Endodermal cell (in vitro differentiated cells): ENCODE results near the gene PLEKHG4. TPM values are rescaled to one million over a fixed set of nuclear protein-coding genes. Genes with fewer than 3 reads are reported as not detected.
A peak's percentile ranks its signal among the peaks of the same experiment; 100 is the strongest.

ENCODE experiments used
- DNase-seq: peaks from one replicate; pipeline ENCODE4 v3.0.0-alpha.2; 2017
- H3K27ac ChIP-seq: 2 replicates; pipeline ENCODE4 v1.5.1; 2013; ENCODE audit warnings: mild to moderate bottlenecking, low read depth, low read length, moderate library complexity
- H3K27me3 ChIP-seq: 2 replicates; pipeline ENCODE4 v1.6.1; 2013; ENCODE audit warnings: mild to moderate bottlenecking, low read length, moderate library complexity; ENCODE audit not compliant: insufficient read depth, control insufficient read depth, poor library complexity, severe bottlenecking
- H3K36me3 ChIP-seq: 2 replicates; pipeline ENCODE4 v1.7.0; 2013; ENCODE audit warnings: mild to moderate bottlenecking, low read length, moderate library complexity; ENCODE audit not compliant: control insufficient read depth, insufficient read depth
- H3K4me1 ChIP-seq: one replicate; pipeline ENCODE4 v1.7.0; 2013; ENCODE audit warnings: low read length; ENCODE audit not compliant: control insufficient read depth, insufficient read depth
- H3K4me3 ChIP-seq: 2 replicates; pipeline ENCODE4 v1.5.1; 2013; ENCODE audit warnings: mild to moderate bottlenecking, low read length, moderate library complexity
- H3K9ac ChIP-seq: 2 replicates; pipeline ENCODE4 v1.6.1; 2013; ENCODE audit warnings: mild to moderate bottlenecking, low read length, moderate library complexity; ENCODE audit not compliant: poor library complexity, severe bottlenecking; ENCODE audit errors: extremely low read depth
- H3K9me3 ChIP-seq: 2 replicates; pipeline ENCODE4 v1.6.1; 2013; ENCODE audit warnings: mild to moderate bottlenecking, low read length, moderate library complexity; ENCODE audit not compliant: control insufficient read depth
- H3K27ac Mint-ChIP-seq: 2 replicates; pipeline ENCODE4 v1.8.0; 2020; ENCODE audit warnings: mixed read lengths
- H3K27me3 Mint-ChIP-seq: 2 replicates; pipeline ENCODE4 v1.8.0; 2021; ENCODE audit warnings: mild to moderate bottlenecking, mixed read lengths; ENCODE audit not compliant: insufficient read depth
- H3K36me3 Mint-ChIP-seq: 2 replicates; pipeline ENCODE4 v1.8.0; 2020; ENCODE audit warnings: low read depth, mixed read lengths
- H3K4me1 Mint-ChIP-seq: 2 replicates; pipeline ENCODE4 v1.8.0; 2020; ENCODE audit warnings: mixed read lengths
- H3K4me3 Mint-ChIP-seq: 2 replicates; pipeline ENCODE4 v1.8.0; 2020; ENCODE audit warnings: mild to moderate bottlenecking, moderate library complexity, mixed read lengths
- H3K9me3 Mint-ChIP-seq: 2 replicates; pipeline ENCODE4 v1.8.0; 2020; ENCODE audit warnings: mild to moderate bottlenecking, mixed read lengths
- CTCF ChIP-seq: fragments of 200-600 bp; sonication (generic); conservative IDR thresholded peaks from 2 replicates; pipeline ENCODE4 v1.5.0; 2021; ENCODE audit warnings: antibody characterized with exemption, mild to moderate bottlenecking
- WGBS, 2 experiments: methylation state at CpG; one replicate each; pipeline versions ENCODE4 v1.1.5 to v1.1.7; 2013; ENCODE audit warnings: missing lambda C conversion rate in 2 of 2, mixed read lengths in 1 of 2; ENCODE audit not compliant: insufficient coverage in 1 of 2, insufficient read length in 1 of 2; 5-methylcytosine and 5-hydroxymethylcytosine counted together
- total RNA-seq, 2 donors: library from RNA; stranded (reverse); fragmentation: NEBNext Ultra II Directional in 1 of 2; extraction: Animal tissue kit (Norgen Biotek cat#: 25700) in 1 of 2; gene quantifications; 2 replicates in 1 of 2; 3 replicates in 1 of 2; pipeline ENCODE4 v1.2.1, GENCODE V29; 2021

Gene PLEKHG4
- total RNA-seq, 2 donors from 2014 or later: 10.5 to 12.4 TPM

DNA sequence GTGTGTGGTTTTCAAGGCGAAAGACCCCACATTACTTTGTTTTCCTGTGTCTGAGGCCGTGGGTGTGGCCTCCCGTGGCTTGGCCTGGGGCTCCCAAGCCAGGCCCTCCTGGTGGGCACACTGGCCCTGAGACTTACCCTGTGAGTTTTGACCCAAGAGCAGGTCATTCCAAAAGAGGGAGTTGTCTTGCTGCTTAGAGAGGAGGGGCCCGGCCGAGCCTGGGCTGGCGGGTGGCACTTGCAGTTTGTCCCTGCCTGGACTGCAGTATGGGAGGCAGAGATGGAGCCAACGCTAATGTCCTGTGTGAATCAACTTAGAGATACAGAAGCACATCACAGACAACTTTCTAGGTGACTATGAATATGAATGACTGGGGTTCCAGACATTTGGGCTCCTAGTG lies 22.7 kb downstream of the PLEKHG4 start:
- Mint-ChIP-seq H3K36me3 (no peaks in the 10 kb centered on the region), H3K4me1 (no peaks in the 10 kb centered on the region), H3K9me3 (peaks cover 9% of the 10 kb centered on the region), H3K4me3 (no peak overlapping the region), H3K27me3 (peaks cover 29% of the 10 kb centered on the region), H3K27ac (no peak overlapping the region)
- H3K36me3 ChIP-seq: no peaks in the 10 kb centered on the region
- no peaks in the 10 kb centered on the region for H3K9me3 ChIP-seq
- H3K4me1 ChIP-seq: peaks cover 8% of the 10 kb centered on the region
- no peak overlapping the region for H3K27ac ChIP-seq
- WGBS, 2 experiments: 91 to 100% methylated on average over 1 to 7 of the region's 7 CpGs
- no peaks in the 10 kb centered on the region for H3K27me3 ChIP-seq
- no peak overlapping the region for H3K9ac ChIP-seq
- peak; percentile 33 for DNase-seq
- no peak for TF ChIP-seq CTCF
- H3K4me3 ChIP-seq: no peak overlapping the region

GRCh38 chr16:67302970-67303369 lies 23.6 kb downstream of the PLEKHG4 start:
- DNase-seq: peak; percentile 42
- 78 to 86% methylated on average over 7 to 8 of the region's 8 CpGs for WGBS, 2 experiments
- no peak overlapping the region for H3K4me3 Mint-ChIP-seq
- H3K27me3 ChIP-seq: no peaks in the 10 kb centered on the region
- H3K9me3 ChIP-seq: no peaks in the 10 kb centered on the region
- H3K27ac ChIP-seq: no peak overlapping the region
- no peaks in the 10 kb centered on the region for H3K4me1 Mint-ChIP-seq
- H3K9me3 Mint-ChIP-seq: peaks cover 9% of the 10 kb centered on the region
- no peak overlapping the region for H3K4me3 ChIP-seq
- peaks cover 23% of the 10 kb centered on the region for H3K27me3 Mint-ChIP-seq
- peaks cover 8% of the 10 kb centered on the region for H3K4me1 ChIP-seq
- H3K27ac Mint-ChIP-seq: no peak overlapping the region
- no peaks in the 10 kb centered on the region for H3K36me3 ChIP-seq
- no peak overlapping the region for H3K9ac ChIP-seq
- H3K36me3 Mint-ChIP-seq: no peaks in the 10 kb centered on the region
- TF ChIP-seq CTCF: no peak

- no peak for DNase-seq
- peaks cover 9% of the 10 kb centered on the region for H3K9me3 Mint-ChIP-seq
- peaks cover 8% of the 10 kb centered on the region for H3K4me1 ChIP-seq
- H3K9ac ChIP-seq: no peak overlapping the region
- no peaks in the 10 kb centered on the region for H3K36me3 ChIP-seq
- H3K27me3 Mint-ChIP-seq: peaks cover 18% of the 10 kb centered on the region
- no peaks in the 10 kb centered on the region for H3K27me3 ChIP-seq
- no peak overlapping the region for H3K27ac Mint-ChIP-seq
- 70 to 94% methylated on average over 1 of the region's 1 CpG for WGBS, 2 experiments
- H3K4me3 ChIP-seq: no peak overlapping the region
- no peak for TF ChIP-seq CTCF
- no peaks in the 10 kb centered on the region for H3K36me3 Mint-ChIP-seq
- H3K4me1 Mint-ChIP-seq: no peaks in the 10 kb centered on the region
- H3K9me3 ChIP-seq: no peaks in the 10 kb centered on the region
- no peak overlapping the region for H3K4me3 Mint-ChIP-seq
- H3K27ac ChIP-seq: no peak overlapping the region
Measured at GRCh38 chr16:67304020-67304419, 24.7 kb downstream of the PLEKHG4 start.
